ENCODE measurements around the gene SKA3.

- no peak for TF ChIP-seq CTCF (IDR thresholded peaks at IDR 0.05)
- no peak for TF ChIP-seq POLR2A (IDR thresholded peaks at IDR 0.05)
Measured at GRCh38 chr13:21119526-21119925, 56.8 kb downstream of the SKA3 start.

Measured in heart left ventricle (tissue), 13 donors.